Superior temporal gyrus (tissue), 1 donor: Measurements from ENCODE around the gene NIFK.

Experiments
- DNase-seq: peaks from one replicate; pipeline ENCODE4 v3.0.0-alpha.2; 2016; ENCODE audit errors: extremely low spot score

NIFK gene

DNA sequence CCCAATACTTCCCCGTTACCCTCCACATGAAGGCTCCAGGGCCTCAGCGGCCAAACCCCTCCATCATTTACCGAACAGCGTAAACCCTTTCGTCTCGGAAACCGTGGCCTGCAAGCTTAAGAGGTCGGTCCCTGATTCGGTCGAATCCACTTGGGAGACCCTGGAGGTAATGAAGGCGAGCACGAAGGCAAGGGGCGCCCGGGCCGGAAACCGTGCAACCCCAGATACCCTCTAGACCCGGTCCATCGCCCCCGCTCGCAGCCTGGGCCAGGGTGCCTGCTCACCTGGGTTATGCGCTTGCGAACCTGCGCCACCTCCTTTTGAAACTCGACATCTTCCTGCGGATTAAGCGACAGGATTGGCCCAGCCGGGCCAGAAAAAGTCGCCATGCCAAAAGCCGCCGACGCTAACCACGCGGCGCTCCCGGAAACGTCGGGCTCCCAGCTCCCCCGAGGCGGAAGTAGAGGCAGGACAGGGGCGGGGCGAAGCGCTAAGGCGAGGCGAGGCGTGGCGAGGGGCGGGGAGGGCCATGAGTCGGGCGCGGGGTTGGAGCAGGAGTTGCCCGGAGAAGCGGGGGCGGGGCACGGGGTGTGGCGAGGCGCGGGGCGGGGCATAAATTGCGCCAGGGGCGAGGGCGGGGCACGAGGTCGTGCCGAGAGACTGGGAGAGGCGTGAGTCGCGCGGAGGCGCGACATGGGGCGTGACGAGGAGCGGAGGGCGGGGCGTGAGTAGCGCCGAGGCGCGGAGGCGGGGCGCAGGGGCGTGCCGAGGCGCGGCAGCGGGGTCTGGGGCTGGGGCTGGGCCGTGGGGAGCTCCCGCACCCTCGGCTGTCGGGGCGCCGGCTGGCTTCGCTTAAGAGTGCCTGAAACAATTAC, at the start of gene NIFK:
TSS of gene NIFK (minus strand) at position 414 of the 875 bp plus-strand sequence. CDS start at position 389, 25 bp downstream.
- peak; percentile 91 for DNase-seq

- DNase-seq, result no peak
Measured at GRCh38 chr2:121783180-121783579, 46.5 kb upstream of the NIFK start.

DNA sequence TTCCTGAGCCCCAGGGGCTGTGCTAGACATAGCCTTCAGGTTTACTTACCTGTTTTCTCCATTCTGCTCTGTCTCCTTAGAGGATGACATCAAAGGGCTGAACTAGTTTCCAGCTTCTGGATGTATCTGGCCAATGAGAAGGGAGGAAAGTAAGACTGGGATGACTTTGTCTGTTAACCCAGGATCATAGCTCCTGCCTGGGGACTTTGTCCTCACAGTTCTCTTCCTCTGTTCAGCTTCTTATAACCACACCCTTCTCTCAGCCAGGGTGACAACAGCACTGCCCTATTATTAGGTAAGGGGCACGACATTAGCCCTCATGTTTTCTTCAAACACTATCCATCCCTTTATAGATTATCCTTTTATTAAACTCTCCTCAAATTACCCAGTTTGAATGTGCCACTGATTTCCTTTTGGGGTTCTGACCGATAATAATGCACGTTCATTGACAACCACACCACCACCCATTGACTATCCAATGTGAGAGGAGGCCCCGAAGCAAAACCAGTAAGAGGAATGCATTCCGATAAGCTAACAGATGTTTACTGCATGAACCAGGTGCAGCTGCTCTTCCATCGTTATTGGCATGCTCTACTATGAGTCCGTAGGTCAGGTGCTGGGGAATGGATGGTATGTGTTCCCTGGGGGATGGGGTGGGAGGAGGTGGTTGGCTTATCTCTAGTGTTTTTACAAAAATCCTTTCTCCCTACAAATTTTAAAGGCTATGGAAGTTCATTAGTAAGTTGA, 42.2 kb upstream of the NIFK start:
- no peak for DNase-seq

GRCh38 chr2:121777699-121778058, 41.0 kb upstream of the NIFK start:
- DNase-seq, result no peak

- no peak for DNase-seq
Measured at GRCh38 chr2:121776885-121777698, 40.4 kb upstream of the NIFK start.

GRCh38 chr2:121776361-121776760, 39.7 kb upstream of the NIFK start:
- DNase-seq, result no peak

GRCh38 chr2:121774235-121774634, 37.6 kb upstream of the NIFK start:
- DNase-seq, result no peak

DNA sequence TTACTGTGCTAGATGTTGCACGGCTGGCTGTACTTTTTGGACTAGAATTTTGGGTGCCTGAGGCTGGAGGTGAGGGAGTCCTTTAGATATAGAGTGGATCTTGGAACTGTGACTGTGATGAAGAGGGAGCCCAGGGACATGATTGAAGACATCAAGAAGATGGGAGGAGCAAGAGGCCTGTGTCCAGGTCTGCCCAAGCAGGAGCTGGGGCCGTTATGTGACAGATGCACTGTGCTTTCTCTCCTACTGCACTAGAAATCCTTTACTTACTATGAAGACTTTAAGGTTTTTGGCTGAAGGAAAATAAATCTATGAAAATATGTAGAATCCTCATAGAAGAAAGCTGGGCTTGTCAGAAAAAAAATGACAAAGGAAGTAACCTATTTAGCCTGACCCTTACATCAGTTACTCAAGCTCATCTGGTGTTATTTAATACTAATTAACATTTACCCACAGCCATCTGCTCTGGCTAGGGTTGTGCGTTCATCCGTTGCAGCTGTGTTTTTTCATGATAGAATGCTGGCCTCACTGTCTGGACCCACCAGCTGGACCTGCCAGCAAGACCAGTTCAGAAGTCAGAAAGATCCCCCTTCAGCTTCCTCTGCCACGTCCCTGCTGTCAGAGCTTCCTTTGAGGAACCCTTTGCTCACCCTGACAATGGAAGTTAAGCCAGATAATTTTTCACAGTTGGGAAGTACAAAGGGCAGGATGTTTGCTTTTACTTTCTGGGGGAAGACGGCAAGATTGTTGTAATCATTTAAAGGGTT, 35.5 kb upstream of the NIFK start:
- DNase-seq, result no peak

- no peak for DNase-seq
Measured at GRCh38 chr2:121768143-121768755, 31.6 kb upstream of the NIFK start.

- no peak for DNase-seq
Measured at GRCh38 chr2:121766624-121767023, 29.9 kb upstream of the NIFK start.

GRCh38 chr2:121764681-121765228, 28.1 kb upstream of the NIFK start:
- no peak for DNase-seq

DNA sequence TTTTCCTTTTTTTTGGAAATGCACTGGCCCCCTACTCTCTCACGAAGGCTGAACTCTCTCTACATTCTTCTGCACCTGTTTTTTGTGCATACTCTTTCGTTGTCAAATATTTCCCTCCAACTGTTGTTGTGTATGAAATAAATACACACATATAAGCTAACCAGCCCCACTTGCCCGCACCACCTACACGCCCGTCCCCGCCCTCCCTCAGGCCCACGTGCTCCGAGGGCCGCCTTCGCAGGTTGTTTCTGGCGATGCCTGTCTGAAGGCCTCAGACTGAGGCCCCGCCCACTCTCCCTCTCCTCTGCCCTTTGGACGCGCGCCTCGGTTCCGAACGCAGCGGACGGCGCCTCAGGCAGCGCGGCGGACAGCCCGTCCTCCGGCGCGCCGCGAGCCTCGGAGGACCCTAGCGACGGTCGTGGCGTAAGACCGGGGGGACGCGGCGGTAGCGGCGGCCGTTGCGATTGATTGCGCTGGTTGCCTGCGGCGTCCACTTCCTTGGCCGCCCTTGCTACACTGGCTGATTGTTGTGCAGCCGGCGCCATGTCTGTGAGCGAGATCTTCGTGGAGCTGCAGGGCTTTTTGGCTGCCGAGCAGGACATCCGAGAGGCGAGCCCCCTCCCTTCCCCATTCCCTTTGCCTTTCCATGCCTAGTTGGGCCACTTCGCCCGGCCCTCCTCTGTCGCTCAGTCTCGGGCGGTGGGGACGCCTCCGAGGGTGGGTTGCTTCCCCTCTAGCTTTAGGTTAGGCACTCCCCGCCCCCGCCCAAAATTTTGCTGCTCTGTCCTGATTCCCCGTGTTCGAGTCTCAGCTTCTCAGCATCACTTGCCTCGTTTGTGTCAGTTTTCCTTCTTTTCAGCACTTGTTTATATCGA, 18.8 kb upstream of the NIFK start, which contains the start of gene TSN:
TSS of gene TSN (plus strand) at position 415 of the 875 bp plus-strand sequence. CDS start at position 544, 129 bp downstream.
- DNase-seq, result peak; percentile 96

- no peak for DNase-seq
Measured at GRCh38 chr2:121754851-121755236, 18.2 kb upstream of the NIFK start.

DNA sequence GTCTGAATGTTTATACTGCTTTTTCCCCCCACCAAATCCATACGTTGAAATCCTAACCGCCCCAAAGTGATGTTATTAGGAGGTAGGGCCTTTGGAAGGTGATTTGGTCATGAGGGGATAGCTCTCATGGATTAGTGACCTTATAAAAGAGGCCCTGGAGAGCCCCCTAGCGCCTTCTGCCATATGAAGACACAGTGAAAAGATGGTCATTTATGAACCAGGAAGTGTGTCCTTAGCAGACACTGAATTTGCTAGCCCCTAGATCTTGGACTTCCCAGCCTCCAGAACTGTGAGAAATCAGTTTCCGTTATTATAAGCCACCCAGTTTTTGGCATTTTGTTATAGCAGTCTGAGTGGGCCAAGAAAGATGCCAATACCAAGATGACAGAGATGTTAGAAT, 11.5 kb upstream of the NIFK start:
- DNase-seq, result no peak

GRCh38 chr2:121746071-121746578, 9.4 kb upstream of the NIFK start:
- DNase-seq, result no peak

GRCh38 chr2:121741450-121741849, 4.8 kb upstream of the NIFK start:
- no peak for DNase-seq

- no peak for DNase-seq
Measured at GRCh38 chr2:121740973-121741372, 4.3 kb upstream of the NIFK start.

DNA sequence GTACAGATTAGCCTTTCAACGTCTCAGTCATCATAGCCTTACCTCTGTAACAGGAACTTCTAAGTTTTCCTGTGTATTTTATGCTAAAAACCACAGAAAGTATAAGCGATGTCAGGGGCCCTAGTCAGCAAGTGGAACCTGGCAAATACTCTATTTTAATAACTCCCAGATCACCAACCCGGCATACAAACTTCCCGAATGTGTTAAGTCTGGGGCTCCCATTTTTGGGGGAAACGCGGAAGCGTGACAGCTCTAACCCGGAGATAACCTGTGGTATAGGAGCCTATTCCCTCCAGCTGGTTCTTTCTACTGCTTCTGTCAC, 574 bp downstream of the NIFK start:
- DNase-seq, result peak; percentile 54

GRCh38 chr2:121735518-121736074, 1.1 kb downstream of the NIFK start:
- peak; percentile 29 for DNase-seq
